HCT116 (cell line): ENCODE results near the gene SCAMP1. TPM values are rescaled to one million over a fixed set of nuclear protein-coding genes. Genes with fewer than 3 reads are reported as not detected.
A peak's percentile ranks its signal among the peaks of the same experiment; 100 is the strongest.

Experiments used
- ATAC-seq: fragments of 200-7000 bp; cut with Tn5 transposase; 2 replicates; pipeline ENCODE4 v1.9.1; 2020; ENCODE audit warnings: mild to moderate bottlenecking, moderate library complexity
- BruUV-seq: library from RNA; stranded (reverse); fragments of 400-500 nt; replicated peaks from 2 replicates; lab custom pipeline; 2021; lab: Mats Ljungman, UMichigan
- CTCF ChIA-PET: fragments of 300-600 bp; sonication (Branson Sonifier 250); formaldehyde crosslinking; loops from one replicate; lab custom pipeline; 2021; ENCODE audit warnings: antibody characterized with exemption; lab: Charles Lee
- POLR2A ChIA-PET: fragments of 300-600, 350-600 bp; sonication (Branson Sonifier 250); formaldehyde crosslinking; loops from one replicate; lab custom pipeline; 2021; ENCODE audit warnings: antibody characterized with exemption; lab: Charles Lee
- RAD21 ChIA-PET, 2 experiments: fragments of 300-600 bp; sonication (Branson Sonifier 250); formaldehyde crosslinking; loops; one replicate each; lab custom pipeline; 2023; ENCODE audit warnings: low total read pairs in 2 of 2; ENCODE audit not compliant: uncharacterized antibody in 2 of 2, unreplicated experiment in 2 of 2, low non-redundant PET in 1 of 2; lab: Charles Lee
- DNase-seq: peaks from one replicate; pipeline ENCODE4 v3.0.0-alpha.2; 2010; ENCODE audit warnings: low read depth, low spot score
- H2AFZ ChIP-seq: fragments of 200-600 bp; shearing (Covaris generic), sonication (generic); 2 replicates; pipeline ENCODE4 v1.6.1; 2017; ENCODE audit warnings: low read depth, mixed run types, mixed read lengths, antibody characterized with exemption, low read length; ENCODE audit not compliant: poor library complexity, severe bottlenecking
- H3K27ac ChIP-seq: 2 replicates; pipeline ENCODE4 v1.5.1; 2012; ENCODE audit warnings: low read depth, low read length
- H3K27me3 ChIP-seq: fragments of 200-600 bp; sonication (generic); 2 replicates; pipeline ENCODE4 v1.6.1; 2016; ENCODE audit warnings: mixed run types, low read length, mixed read lengths; ENCODE audit not compliant: insufficient read depth
- H3K36me3 ChIP-seq, 2 experiments: fragments of 200-500 bp in 1 of 2; fragments of 200-600 bp in 1 of 2; sonication (Bioruptor generic) in 1 of 2; sonication (generic) in 1 of 2; 2 replicates each; pipeline versions ENCODE4 v1.5.1 to v1.6.1; 2014 to 2016; ENCODE audit warnings: low read length in 2 of 2, inconsistent platforms in 1 of 2, mixed read lengths in 1 of 2, mixed run types in 1 of 2; ENCODE audit not compliant: insufficient read depth in 2 of 2, control insufficient read depth in 1 of 2
- H3K4me1 ChIP-seq, 2 experiments: fragments of 200-600 bp in 1 of 2; sonication (generic) in 1 of 2; 2 replicates each; pipeline versions ENCODE4 v1.5.1 to v1.6.1; 2012 to 2017; ENCODE audit warnings: low read length in 2 of 2, inconsistent platforms in 1 of 2, mild to moderate bottlenecking in 1 of 2, mixed read lengths in 1 of 2, mixed run types in 1 of 2, moderate library complexity in 1 of 2; ENCODE audit not compliant: insufficient read depth in 2 of 2, control insufficient read depth in 1 of 2
- H3K4me2 ChIP-seq: fragments of 200-600 bp; sonication (generic); 2 replicates; pipeline ENCODE4 v1.6.1; 2017; ENCODE audit warnings: mixed run types, low read length, mixed read lengths
- H3K4me3 ChIP-seq, 2 experiments: fragments of 200-600 bp in 1 of 2; sonication (generic) in 1 of 2; replicated peaks in 1 of 2; 2 replicates each; pipeline ENCODE4 v1.5.1; 2011 to 2016; ENCODE audit warnings: low read length in 2 of 2, control low read depth in 1 of 2, low read depth in 1 of 2, mild to moderate bottlenecking in 1 of 2, mixed read lengths in 1 of 2, mixed run types in 1 of 2
- H3K79me2 ChIP-seq: fragments of 200-600 bp; sonication (generic); 2 replicates; pipeline ENCODE4 v1.6.1; 2017; ENCODE audit warnings: mild to moderate bottlenecking, mixed run types, low read length, moderate library complexity, mixed read lengths; ENCODE audit not compliant: insufficient read depth
- H3K9ac ChIP-seq: fragments of 200-600 bp; sonication (generic); 2 replicates; pipeline ENCODE4 v1.6.1; 2016; ENCODE audit warnings: low read length, mixed read lengths
- H3K9me2 ChIP-seq: fragments of 200-600 bp; sonication (generic), shearing (Covaris generic); 2 replicates; pipeline ENCODE4 v1.6.1; 2017; ENCODE audit warnings: mixed run types, mild to moderate bottlenecking, moderate library complexity; ENCODE audit not compliant: insufficient read depth
- H3K9me3 ChIP-seq, 2 experiments: fragments of 200-500 bp in 1 of 2; fragments of 200-600 bp in 1 of 2; sonication (Bioruptor generic) in 1 of 2; sonication (generic) in 1 of 2; 2 replicates each; pipeline ENCODE4 v1.6.1; 2014 to 2017; ENCODE audit warnings: low read length in 2 of 2, mixed read lengths in 2 of 2, inconsistent platforms in 1 of 2, low read depth in 1 of 2, mild to moderate bottlenecking in 1 of 2, mixed run types in 1 of 2, moderate library complexity in 1 of 2; ENCODE audit not compliant: control insufficient read depth in 1 of 2, insufficient read depth in 1 of 2
- H4K20me1 ChIP-seq: fragments of 200-600 bp; sonication (generic), shearing (Covaris generic); 2 replicates; pipeline ENCODE4 v1.6.1; 2017; ENCODE audit warnings: mixed run types, mild to moderate bottlenecking, moderate library complexity; ENCODE audit not compliant: insufficient read depth
- CBX3 ChIP-seq: IDR thresholded peaks from 2 replicates; pipeline ENCODE4 v1.6.1; 2012; ENCODE audit warnings: low read depth
- CEBPB ChIP-seq: IDR thresholded peaks from 2 replicates; pipeline ENCODE4 v1.6.1; 2012; ENCODE audit warnings: low read depth
- EZH2phosphoT487 ChIP-seq: fragments of 200-600 bp; IDR thresholded peaks from 2 replicates; pipeline ENCODE4 v1.6.1; 2018; ENCODE audit warnings: antibody characterized with exemption, borderline replicate concordance
- FOSL1 ChIP-seq: IDR thresholded peaks from 2 replicates; pipeline ENCODE4 v1.6.1; 2012; ENCODE audit warnings: low read depth
- POLR2AphosphoS5 ChIP-seq: IDR thresholded peaks from 2 replicates; pipeline ENCODE4 v1.6.1; 2011; ENCODE audit warnings: mild to moderate bottlenecking, low read depth, low read length, moderate library complexity
- RAD21 ChIP-seq: IDR thresholded peaks from 2 replicates; pipeline ENCODE4 v1.6.1; 2012; ENCODE audit warnings: low read depth, mild to moderate bottlenecking
- SIN3A ChIP-seq: IDR thresholded peaks from 2 replicates; pipeline ENCODE4 v1.6.1; 2012; ENCODE audit warnings: low read depth
- SP1 ChIP-seq: IDR thresholded peaks from 2 replicates; pipeline ENCODE4 v1.6.1; 2012; ENCODE audit warnings: low read depth
- YY1 ChIP-seq: IDR thresholded peaks from 2 replicates; pipeline ENCODE4 v1.6.1; 2011; ENCODE audit warnings: low read length, low read depth, moderate library complexity, mild to moderate bottlenecking; ENCODE audit not compliant: insufficient replicate concordance; ENCODE audit errors: extremely low read depth
- ZFX ChIP-seq: fragments of 450-650 bp; IDR thresholded peaks from 2 replicates; pipeline ENCODE4 v1.6.1; 2017
- ZNF274 ChIP-seq: fragments of 200-500 bp; sonication (Bioruptor generic); IDR thresholded peaks from 2 replicates; pipeline ENCODE4 v1.6.1; 2014; ENCODE audit warnings: mild to moderate bottlenecking, low read depth, low read length, inconsistent platforms
- intact Hi-C: fragments of 100-400 bp; cut with micrococcal nuclease; formaldehyde crosslinking; loops from 2 replicates; pipeline ENCODE4 v1.10.0; 2022
- total RNA-seq: library from RNA; stranded (reverse); gene quantifications from one replicate; pipeline ENCODE4 v1.2.1, GENCODE V29; 2021; ENCODE audit not compliant: unreplicated experiment
- TF ChIP-seq, protein P1 (sequence below): IDR thresholded peaks from 2 replicates; pipeline ENCODE4 v1.6.1; 2011; ENCODE audit warnings: mild to moderate bottlenecking, low read length, moderate library complexity; ENCODE audit not compliant: insufficient replicate concordance; ENCODE audit errors: extremely low read depth
- TF ChIP-seq, protein P2 (sequence below): IDR thresholded peaks from 2 replicates; pipeline ENCODE4 v1.6.1; 2012
- TF ChIP-seq, protein P3 (sequence below), 3 experiments: fragments of 200-600 bp in 1 of 3; sonication (generic) in 1 of 3; IDR thresholded peaks in 2 of 3; conservative IDR thresholded peaks in 1 of 3; 2 replicates each; pipeline ENCODE4 v1.5.1; 2012 to 2017; ENCODE audit warnings: low read depth in 2 of 3, low read length in 2 of 3, antibody characterized with exemption in 1 of 3, borderline replicate concordance in 1 of 3, control low read depth in 1 of 3, mild to moderate bottlenecking in 1 of 3, mixed read lengths in 1 of 3, mixed run types in 1 of 3, moderate library complexity in 1 of 3; ENCODE audit not compliant: insufficient read depth in 1 of 3

Gene SCAMP1
- total RNA-seq, 1 experiment from 2014 or later, result 46.4 TPM

DNA sequence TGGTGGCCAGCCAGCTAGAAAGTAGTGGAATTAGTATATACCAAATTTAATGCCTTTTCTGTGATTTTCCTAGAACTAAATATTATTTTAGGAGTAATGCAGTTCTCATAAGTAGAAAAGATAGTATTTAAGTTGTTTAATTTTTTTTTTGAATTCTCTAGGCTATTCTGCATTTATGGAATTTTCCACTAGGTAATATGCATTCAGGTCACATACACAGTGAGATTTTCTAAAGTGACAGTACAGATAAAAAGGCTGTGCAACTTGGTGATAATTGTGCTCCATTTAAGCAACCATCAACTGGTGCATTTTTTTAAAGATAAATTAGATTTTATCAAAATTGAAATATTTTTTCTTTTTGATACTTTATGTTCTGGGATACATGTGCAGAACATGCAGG is 111.5 kb downstream of the SCAMP1 start (continued):
- TF ChIP-seq SIN3A (no peak), ZNF274 (no peak), YY1 (no peak), FOSL1 (no peak), POLR2AphosphoS5 (no peak), ZFX (no peak), SP1 (no peak)
- TF ChIP-seq, protein P1, sequence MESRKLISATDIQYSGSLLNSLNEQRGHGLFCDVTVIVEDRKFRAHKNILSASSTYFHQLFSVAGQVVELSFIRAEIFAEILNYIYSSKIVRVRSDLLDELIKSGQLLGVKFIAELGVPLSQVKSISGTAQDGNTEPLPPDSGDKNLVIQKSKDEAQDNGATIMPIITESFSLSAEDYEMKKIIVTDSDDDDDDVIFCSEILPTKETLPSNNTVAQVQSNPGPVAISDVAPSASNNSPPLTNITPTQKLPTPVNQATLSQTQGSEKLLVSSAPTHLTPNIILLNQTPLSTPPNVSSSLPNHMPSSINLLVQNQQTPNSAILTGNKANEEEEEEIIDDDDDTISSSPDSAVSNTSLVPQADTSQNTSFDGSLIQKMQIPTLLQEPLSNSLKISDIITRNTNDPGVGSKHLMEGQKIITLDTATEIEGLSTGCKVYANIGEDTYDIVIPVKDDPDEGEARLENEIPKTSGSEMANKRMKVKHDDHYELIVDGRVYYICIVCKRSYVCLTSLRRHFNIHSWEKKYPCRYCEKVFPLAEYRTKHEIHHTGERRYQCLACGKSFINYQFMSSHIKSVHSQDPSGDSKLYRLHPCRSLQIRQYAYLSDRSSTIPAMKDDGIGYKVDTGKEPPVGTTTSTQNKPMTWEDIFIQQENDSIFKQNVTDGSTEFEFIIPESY, result no peak
- TF ChIP-seq, protein P2, sequence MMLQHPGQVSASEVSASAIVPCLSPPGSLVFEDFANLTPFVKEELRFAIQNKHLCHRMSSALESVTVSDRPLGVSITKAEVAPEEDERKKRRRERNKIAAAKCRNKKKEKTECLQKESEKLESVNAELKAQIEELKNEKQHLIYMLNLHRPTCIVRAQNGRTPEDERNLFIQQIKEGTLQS, result no peak

DNA sequence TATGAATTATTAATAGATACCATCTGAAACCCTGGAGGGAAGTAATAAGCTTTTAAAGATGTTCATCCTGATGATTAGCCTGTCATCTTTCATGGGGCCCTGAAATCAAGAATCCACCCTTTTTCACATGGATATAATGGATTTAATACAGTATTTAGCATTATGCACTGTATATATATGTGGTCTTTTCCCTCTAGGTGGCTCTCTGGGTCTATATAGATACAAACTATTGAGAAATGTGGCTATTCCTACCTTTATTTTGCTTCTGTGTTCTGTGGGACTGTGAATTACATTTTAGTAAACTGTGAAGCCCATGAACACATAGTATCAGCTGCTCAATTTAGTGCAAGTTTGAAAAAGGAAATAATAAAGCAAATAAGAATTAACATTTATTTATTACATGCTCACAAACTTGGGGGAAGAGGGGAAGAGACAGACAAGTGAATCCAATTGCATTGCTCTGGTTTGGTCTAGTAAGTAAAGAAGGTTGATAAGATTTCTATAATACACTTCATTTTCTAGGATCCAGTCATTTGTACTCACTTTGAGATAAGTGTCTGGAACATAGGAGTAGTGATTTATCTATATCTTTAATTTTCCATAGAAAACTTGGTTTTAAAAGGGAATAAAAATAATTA is 112.2 kb downstream of the SCAMP1 start:
- RAD21 ChIA-PET, result no interaction called here
- POLR2A ChIA-PET, result no interaction called here
- DNase-seq, result no peak

More for the DNA sequence above, 112.2 kb downstream of the SCAMP1 start:
- intact Hi-C loops, result loop anchor here (5.0 kb wide), 1 partner anchor 60 kb away; no protein-coding TSS in a partner anchor
- no peaks in the 10 kb centered on the region for H3K27me3 ChIP-seq
- H3K27ac ChIP-seq, result no peak overlapping the region
- TF ChIP-seq, protein P3, sequence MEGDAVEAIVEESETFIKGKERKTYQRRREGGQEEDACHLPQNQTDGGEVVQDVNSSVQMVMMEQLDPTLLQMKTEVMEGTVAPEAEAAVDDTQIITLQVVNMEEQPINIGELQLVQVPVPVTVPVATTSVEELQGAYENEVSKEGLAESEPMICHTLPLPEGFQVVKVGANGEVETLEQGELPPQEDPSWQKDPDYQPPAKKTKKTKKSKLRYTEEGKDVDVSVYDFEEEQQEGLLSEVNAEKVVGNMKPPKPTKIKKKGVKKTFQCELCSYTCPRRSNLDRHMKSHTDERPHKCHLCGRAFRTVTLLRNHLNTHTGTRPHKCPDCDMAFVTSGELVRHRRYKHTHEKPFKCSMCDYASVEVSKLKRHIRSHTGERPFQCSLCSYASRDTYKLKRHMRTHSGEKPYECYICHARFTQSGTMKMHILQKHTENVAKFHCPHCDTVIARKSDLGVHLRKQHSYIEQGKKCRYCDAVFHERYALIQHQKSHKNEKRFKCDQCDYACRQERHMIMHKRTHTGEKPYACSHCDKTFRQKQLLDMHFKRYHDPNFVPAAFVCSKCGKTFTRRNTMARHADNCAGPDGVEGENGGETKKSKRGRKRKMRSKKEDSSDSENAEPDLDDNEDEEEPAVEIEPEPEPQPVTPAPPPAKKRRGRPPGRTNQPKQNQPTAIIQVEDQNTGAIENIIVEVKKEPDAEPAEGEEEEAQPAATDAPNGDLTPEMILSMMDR (IDR thresholded peaks at IDR 0.05 in 2 of 3, conservative IDR thresholded peaks at IDR 0.05 in 1 of 3; ENCODE audit: borderline replicate concordance in 1 of 3, insufficient read depth in 1 of 3, low read depth in 2 of 3, low read length in 2 of 3), result peak in 2 of 3 experiments; percentile 42 to 49; a peak in 3 of 6 replicates
- TF ChIP-seq CBX3 (no peak), EZH2phosphoT487 (no peak), CEBPB (0 out of 2 replicates have a peak, but pooled peaks have one; percentile 14), RAD21 (peak; percentile 61; the same call in 1 of the 2 replicates)
- H3K9me3 ChIP-seq, result no peaks in the 10 kb centered on the region
- H3K9me2 ChIP-seq, result no peaks in the 10 kb centered on the region
- no peaks in the 10 kb centered on the region for H3K36me3 ChIP-seq
- peak; percentile 70 for ATAC-seq
- no peak overlapping the region for H3K9ac ChIP-seq
- H2AFZ ChIP-seq, result no peak overlapping the region
- BruUV-seq, result no TSS peak
- H3K4me1 ChIP-seq, result no peaks in the 10 kb centered on the region
- H4K20me1 ChIP-seq, result no peaks in the 10 kb centered on the region
- H3K4me3 ChIP-seq, result no peak overlapping the region
- CTCF ChIA-PET, result no interaction called here
- no peaks in the 10 kb centered on the region for H3K79me2 ChIP-seq
- no peak overlapping the region for H3K4me2 ChIP-seq
